Kidney capillary endothelial cell (primary cell): Measurements from ENCODE around the gene SLC17A1.
"Not testable (repeated sequence)": the region's sequence is repeated elsewhere in the genome, so short reads cannot be mapped to it uniquely, and the experiment has no call there.

Experiments
- DNase-seq: peaks from one replicate; pipeline ENCODE4 v3.0.0-alpha.2; 2018; ENCODE audit warnings: low spot score

The SLC17A1 gene

GRCh38 chr6:25756382-25757363 is 75.2 kb downstream of the SLC17A1 start:
- no peak for DNase-seq

- no peak for DNase-seq
Observed at GRCh38 chr6:25755483-25755882, 76.4 kb downstream of the SLC17A1 start.

DNA sequence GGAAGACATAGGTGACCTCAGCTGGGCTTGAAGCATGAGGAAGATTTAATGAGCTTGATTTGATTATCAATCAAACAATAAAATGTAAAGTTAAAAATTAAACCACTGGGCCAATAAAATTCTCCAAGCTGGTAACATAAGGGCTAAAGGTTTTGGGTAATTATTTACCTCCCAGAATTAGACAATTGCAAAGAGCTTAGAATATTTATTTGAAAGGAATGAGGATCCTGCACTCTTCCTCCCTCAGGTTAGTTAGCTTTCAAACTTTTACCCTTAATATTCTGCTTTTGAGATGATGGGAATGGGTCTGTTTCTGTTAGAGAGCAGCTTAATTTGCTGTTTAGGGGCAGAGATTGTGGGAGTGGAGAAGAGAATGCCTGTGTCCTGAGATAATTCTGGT is 77.3 kb downstream of the SLC17A1 start, which contains the start of gene SLC17A4:
TSS of gene SLC17A4 (plus strand) at position 208 of the 400 bp plus-strand sequence. CDS start 7,221 bp downstream, outside the sequence.
- no peak for DNase-seq

GRCh38 chr6:25753079-25753478 is 78.8 kb downstream of the SLC17A1 start:
- DNase-seq: no peak

- no peak for DNase-seq
Observed at GRCh38 chr6:25750906-25751305, 80.9 kb downstream of the SLC17A1 start.

- DNase-seq: no peak
Observed at GRCh38 chr6:25749837-25750236, 82.0 kb downstream of the SLC17A1 start.

- DNase-seq: not testable (repeated sequence)
Observed at GRCh38 chr6:25748601-25749517, 83.0 kb downstream of the SLC17A1 start.

- no peak for DNase-seq
Observed at GRCh38 chr6:25748049-25748448, 83.8 kb downstream of the SLC17A1 start.

GRCh38 chr6:25747477-25747876 is 84.4 kb downstream of the SLC17A1 start:
- no peak for DNase-seq

DNA sequence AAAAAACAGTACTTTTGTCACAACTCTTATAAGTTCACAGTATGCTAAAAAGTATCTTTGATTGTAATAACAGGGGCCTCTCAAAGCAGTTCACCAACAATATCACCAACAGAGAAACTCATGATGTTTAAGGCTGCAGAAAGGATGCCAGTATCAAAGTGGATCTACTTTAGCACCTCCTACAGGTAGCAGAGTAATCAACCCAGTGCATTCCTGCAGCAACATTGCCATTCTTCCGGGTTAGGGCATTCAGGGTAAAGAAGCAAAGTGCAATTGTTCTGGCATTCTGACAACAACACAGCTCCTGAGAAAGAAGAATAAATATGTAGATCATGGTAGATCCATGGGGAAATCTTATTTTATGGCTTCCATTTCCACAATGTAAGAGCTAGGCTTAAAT is 84.9 kb downstream of the SLC17A1 start:
- DNase-seq: no peak

GRCh38 chr6:25745836-25746235 is 86.0 kb downstream of the SLC17A1 start:
- no peak for DNase-seq

DNA sequence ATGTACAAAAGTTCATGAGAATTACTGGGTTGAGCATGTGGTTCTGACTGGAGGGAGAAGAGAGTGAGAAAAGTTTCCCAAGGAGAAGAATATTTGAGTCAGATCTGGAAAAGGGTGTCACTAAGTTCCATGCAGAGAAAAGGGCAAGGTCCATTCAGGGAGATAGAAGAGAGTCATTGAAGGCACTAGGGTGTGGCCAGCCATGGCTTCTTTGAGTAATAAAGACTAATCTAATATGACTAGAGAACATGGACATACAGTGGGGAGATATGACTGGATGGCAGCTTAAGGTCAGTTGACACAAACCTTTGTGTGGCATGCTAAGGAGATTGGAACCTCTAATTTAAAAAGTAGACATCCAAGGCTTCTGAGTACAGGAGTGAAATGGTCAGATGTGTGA is 88.0 kb downstream of the SLC17A1 start:
- no peak for DNase-seq

- DNase-seq: no peak
Observed at GRCh38 chr6:25735261-25735660, 96.6 kb downstream of the SLC17A1 start.
